A673 (cell line): Measurements from ENCODE around the gene CEACAM18.

Source experiments
- CTCF ChIP-seq: fragments of 300-800, 200-600 bp; sonication (generic); conservative IDR thresholded peaks from 2 replicates; pipeline ENCODE4 v1.5.1; 2017; ENCODE audit warnings: low read depth, mild to moderate bottlenecking, antibody characterized with exemption, low read length, moderate library complexity, mixed read lengths
- EZH2 ChIP-seq: fragments of 200-600 bp; sonication (generic); IDR thresholded peaks from 2 replicates; pipeline ENCODE4 v1.6.1; 2017; ENCODE audit warnings: borderline replicate concordance, low read depth, mild to moderate bottlenecking, mixed read lengths, antibody characterized with exemption, low read length; ENCODE audit not compliant: poor library complexity, severe bottlenecking

- TF ChIP-seq CTCF (no peak), EZH2 (no peak)
These were observed 29.8 kb upstream of the CEACAM18 start for GRCh38 chr19:51448411-51449016.
